GM18508 (cell line): ENCODE measurements around the gene GLRX5.

Experiments used
- ATAC-seq: cut with Tn5 transposase; IDR thresholded peaks from one replicate; pipeline ENCODE4 v1.9.1; 2021; ENCODE audit warnings: moderate number of reproducible peaks; ENCODE audit not compliant: insufficient read depth, unreplicated experiment

GLRX5 gene

DNA sequence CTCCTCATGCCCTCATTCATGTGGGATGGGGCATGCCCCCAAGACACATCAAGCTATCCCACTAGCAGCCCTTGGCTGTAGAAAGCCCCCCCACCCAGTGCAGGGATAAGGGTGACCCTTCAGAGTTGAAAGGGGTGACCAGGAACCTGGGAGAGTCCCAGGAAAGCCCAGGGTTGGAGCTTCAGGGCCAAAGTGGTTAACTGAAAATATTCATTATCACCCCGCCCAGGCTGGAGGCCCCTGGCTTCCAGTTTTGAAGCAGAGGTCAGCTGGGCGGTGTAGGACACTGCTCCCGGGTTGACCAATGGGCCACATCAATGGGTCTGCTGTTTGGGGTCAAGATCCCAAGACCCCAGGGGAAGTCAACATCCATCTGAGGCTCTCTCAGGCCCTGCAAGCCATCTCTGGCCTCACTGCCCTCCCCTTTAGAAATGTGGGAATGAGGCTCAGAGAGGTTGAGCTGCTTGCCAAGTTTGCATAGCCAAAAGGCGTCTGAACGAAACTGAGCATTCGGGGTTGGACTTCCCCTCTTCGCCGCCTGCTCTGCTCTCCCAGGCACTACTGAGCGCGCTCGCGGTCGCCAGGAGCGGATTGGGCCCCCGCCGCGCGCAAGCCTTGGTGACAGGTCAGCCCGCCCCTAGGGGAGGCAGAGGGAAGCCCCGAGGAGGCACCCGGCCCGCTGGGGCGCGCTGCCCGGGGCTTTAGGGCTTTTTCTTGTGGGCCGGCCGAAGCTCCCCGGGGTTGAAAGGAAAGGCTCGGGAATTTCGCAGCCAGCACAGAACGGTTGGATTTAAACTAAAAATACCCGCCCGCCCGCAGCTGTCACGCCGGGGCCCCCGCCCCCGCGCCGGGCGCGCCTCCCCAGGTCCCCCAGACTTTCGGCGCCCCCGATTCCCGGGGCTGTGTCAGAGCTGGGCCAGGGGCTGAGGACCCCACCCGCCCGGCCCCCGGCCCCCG, 19.0 kb upstream of the GLRX5 start:
- peak; percentile 59 for ATAC-seq

DNA sequence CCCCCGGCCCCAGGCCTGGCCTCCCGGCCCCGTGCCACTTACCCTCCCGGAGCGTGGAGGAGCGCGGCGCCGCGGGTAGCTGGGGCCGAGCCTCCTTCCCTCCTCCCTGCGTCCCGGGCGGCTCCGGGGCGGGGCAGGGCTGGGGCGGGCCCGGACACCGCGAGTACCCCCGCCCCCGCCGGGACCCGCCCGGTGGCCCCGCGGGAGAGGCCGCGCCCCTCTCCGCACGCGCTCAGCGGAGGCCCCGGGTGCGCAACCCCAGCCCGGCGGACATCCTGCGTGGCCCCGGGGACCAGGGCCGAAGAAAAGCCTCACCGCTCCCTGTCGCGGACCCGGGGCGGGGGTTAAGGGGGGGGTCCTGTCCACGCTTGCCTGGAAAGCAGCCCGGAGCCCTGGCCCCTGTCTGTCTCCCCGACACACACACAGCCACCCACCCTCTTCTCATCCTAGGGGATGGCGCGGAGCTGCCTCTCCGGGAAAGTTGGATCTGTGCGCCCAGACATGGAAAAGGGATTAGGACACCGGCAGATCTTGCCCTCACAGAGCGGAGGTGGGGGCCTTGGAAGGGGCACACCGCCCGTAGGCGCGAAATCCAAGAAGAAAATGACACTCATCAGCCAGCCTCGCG, 18.2 kb upstream of the GLRX5 start, which contains the start of gene SYNE3:
Gene SYNE3, minus strand, starts transcription at position 97 of the 628 bp plus-strand sequence. CDS start 40,829 bp downstream, outside the sequence.
- ATAC-seq, result no peak

DNA sequence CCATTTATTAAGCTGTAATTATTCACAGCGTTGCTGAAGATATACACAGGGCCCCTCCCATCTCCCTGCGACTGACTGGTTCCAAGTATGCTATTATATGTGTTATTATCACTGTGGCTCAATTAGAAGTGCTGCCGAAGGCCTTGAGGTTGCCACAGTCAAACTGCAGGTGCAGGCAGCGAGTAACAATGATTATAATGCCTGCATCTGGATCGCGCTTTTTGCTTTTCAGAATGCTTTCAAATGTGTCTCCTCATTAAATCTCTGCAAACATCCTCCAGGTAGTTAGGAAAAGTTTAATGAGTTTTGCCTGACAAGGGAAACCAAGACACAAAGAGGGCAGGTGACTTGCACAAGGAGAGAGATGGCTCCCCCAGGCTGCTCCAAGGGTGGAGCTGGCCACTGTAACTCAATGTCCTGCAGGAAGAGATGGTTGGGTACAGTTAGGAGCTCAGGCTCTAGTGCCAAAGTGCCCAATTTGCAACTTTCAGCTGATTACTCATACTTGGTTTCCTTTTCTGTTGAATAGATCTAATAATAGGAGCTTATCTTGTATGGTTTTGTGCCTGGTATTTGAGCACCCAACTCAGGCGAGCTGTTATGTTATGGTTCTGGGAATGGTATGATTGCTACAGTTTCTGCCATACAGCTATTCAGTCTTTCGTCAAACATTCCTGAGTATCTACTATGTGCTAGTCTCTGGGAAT, 16.7 kb upstream of the GLRX5 start:
- ATAC-seq, result peak; percentile 29

DNA sequence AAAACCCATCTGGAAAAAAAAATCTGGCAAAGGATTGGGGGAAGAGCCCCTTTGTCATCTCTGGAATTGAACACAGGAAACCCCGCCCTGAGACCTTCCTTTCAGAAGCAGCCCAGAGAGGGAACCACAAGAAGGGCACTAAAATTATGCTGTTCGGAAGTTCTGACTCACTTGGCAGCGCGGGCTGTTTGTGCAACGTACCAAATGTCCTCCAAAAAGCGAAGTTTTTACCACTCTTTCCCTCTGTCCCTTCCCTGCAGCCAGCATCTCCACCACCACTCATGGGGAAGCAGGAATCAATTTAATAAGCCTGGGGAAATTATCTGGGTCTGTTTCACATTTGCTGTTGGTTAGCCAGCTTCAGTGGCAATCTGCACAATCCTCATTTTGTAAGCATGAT, 15.2 kb upstream of the GLRX5 start:
- no peak for ATAC-seq

DNA sequence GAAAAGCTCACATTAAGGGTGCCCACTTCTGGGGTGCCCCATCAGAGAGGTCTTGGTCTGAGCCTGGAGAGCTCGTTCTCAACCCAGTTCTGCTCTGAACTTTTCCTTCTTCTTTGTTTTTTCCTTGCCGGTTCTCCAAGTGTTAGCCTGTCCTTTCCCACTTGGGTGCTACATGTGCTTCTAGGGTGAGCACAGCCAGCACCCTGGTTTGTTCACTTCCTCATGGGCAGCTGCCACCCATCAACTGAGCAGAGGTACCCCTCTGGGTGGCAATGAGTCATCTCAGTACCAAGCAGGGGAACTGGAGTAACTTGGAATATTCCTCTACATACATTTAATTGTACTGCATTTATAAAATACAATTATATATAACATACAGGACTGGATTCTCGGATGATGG, 14.5 kb upstream of the GLRX5 start:
- no peak for ATAC-seq

DNA sequence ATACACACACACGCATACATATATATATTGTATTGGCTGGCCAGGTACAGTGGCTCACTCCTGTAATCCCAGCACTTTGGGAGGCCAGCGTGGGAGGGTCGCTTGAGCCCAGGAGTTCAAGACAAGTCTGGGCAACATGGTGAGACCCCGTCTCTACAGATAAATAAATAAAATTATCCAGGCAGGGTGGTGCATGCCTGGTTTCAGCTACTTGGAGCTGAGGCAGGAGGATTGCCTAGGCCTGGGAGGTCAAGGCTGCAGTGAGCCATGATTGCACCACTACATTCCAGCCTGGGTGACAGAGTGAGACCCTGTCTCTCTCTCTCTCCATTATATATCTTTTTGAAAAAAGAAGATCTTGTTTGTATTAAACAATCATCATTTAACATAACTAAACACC, 13.8 kb upstream of the GLRX5 start:
- no peak for ATAC-seq

DNA sequence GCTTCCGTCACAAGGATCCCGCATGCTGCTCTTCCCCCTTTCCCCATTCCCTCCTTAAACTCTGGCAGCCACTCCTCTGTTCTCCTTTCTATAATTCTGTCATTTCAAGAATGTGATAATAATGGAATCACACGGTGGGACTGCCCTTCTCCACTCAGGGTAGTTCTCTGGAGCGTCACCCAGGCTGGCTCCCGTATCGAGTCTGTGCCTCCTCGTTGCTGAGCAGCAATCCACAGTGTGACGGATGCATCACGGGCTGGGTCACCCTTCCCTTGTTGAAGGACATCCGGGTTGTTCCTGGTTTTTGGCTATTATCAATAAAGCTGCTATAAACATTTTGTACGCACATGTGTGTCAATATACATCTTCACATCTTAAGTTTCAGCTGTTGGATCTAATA, 12.7 kb upstream of the GLRX5 start:
- ATAC-seq, result no peak

DNA sequence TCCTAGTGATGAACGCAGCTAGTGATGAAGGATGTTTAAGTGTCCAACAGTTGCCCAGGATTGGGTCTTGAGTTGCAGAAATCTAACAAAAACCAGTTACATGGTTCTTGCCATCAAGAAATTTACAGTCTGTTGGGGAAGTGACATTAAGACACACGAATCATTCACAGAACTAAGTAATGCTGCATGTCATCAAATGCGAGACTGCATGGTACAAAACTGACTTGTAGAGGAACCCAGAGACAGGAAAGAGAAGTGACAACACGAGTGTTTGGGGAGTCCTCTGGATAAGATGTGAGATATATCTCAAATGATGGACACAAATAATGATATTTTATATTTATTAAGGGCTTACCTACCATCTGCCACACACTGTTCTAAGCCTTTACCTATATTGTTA, 12.3 kb upstream of the GLRX5 start:
- no peak for ATAC-seq

DNA sequence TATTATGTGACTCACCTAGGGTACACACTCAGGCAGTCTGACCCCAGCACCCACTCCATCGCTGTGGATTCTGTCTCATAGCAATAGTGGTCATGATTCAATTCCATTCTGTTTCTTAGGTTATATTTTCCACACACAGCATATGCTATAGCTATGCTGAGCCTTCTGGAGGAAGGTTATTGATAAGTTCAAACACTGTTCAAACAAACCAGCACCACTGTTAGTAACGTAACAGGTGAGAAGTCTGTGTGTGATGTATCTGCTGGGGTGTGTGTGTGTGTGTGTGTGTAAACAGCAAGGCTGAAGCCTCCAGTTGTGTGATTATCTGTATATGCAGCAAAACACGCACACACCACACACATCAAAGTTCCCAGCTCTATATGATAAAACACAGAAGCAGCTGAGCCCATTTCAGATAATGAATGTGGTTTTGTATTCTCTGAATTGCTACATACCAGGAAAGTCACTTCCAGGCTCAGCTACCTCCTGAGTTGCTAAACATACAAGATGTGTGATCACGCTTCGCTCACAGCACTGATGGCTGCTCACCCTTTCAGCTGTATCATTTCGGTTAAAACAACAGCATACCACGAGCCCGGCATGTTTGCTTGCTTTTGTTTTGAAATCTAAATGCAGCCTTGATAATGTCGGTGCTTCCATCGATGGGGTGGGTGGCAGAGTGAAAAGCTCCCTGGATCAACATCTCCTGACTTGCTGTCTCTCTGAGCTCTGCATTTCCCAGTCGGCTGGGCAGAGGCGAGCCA, 11.6 kb upstream of the GLRX5 start:
- ATAC-seq, result no peak

DNA sequence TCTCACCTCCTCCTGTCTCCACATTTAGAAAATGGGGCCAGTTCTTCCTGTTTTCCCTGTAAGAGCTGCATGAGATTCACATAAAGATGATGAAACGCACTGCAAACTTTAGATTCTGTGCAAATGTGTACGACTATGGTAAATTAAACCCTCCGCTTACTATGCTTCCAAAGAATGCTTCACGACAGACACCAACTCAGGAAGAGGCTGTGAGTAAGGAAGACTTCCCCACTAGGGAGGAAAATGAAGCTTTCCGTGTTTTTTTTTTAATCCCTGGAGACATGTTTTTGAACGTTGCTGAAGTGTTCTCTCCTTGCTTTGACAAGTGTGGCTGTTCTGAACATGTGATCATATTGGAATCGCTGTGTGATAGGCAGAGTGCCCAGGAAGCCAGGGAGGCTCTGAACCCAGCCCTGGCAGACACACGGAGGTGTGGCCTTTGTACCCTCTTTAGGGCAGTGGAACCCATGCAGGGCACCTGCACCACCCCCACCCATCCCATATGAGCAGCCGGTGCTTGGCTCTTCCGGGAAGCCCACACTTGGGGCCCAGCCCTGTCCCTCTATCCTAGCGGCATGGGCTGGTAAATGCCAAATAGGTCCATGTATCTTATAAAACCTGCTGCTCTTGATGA, 10.9 kb upstream of the GLRX5 start:
- no peak for ATAC-seq

DNA sequence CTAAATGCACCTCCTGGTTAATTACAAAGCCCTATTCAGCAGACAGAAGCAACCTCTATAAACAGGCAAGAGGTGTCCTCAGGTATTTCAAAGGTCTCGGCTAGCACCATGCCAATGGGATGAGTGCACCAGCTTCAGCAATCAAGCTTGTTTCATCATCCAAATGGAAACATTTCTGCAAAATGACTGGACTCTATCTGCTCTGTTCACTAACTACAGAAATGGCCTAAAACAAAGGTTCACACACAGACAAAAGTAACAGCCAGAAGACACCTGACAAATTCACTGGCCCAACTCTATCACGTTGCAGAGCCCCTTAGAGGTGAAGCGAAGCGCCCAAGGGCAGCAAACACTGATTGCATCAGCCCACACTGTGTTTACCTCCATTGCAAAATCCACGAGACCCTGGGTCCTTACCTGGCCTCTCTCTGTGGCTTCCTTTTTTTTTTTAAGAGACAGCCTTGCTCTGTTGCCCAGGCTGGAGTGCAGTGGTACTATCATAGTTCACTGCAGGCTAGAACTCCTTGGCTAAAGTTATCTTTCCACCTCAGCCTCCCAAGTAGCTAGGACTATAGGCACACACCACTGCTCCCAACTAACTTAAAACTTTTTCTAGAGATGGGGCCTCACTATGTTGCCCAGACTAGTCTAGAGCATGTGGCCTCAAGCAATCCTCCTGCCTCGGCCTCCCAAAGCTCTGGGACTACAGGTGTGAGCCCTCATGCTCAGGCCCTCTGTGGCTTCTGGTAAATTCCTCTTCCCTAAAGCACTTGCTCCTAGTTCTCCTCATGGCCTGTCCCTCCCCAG, 9.9 kb upstream of the GLRX5 start:
- no peak for ATAC-seq

DNA sequence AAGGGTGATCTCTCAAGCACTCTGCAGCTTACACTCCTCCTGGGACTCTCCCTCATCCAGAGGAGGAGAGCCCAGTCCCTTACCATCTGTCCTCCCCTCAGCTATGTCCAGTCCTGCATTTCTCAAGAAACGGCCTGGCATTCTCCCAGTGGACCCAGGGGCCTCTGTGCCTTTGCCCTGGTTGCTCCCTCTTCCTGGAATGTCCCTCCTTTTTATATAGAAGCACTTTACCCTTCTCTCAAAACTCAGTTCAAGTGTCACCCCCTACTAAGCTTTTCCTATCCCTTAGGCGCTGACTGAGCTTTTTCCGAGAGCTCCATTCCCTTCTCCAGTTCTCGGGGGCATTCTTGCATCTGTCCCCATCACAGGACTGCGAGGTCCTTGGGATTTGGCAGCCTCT, 8.9 kb upstream of the GLRX5 start:
- ATAC-seq, result no peak

DNA sequence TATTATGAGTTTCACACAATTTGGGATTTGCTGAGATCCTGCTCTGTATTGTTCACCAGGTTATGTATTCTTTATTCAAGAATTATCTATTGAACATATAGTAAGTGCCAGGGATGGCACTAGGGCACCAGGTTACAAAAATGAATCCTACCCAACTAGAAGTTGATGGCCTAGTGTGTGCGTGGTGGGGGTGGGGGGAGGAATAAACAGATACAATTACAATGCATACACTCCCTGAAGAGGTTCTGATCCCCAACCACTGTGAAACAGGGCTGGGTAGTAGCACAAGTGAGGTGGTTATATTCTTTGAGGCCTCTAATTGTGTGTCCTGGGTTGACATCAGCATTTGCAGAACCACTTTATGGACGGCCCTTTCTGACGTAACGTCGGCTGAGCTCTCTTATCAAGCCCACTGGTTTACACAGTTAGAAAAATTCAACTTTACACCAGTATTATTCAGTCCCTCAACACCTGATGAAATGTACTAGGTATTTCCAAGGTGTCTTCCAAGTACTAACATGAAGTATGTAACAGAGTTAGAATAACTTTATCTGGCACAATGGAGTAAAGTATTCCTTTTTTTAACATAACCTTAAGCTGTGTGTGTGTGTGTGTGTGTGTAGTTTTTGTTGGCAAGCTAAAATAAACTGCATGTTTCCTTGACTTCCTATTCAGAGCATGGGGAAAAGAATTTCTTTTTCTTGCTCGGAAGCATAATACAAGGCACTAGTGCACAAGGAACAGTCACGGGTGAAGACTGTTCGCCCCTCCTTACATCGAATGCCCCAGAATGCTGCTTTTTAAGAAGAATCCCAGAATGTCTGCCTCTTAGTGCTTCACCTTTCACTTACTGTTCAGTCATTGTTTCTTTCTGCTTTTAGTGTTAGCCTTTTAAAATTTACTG, 8.1 kb upstream of the GLRX5 start:
- ATAC-seq, result no peak

DNA sequence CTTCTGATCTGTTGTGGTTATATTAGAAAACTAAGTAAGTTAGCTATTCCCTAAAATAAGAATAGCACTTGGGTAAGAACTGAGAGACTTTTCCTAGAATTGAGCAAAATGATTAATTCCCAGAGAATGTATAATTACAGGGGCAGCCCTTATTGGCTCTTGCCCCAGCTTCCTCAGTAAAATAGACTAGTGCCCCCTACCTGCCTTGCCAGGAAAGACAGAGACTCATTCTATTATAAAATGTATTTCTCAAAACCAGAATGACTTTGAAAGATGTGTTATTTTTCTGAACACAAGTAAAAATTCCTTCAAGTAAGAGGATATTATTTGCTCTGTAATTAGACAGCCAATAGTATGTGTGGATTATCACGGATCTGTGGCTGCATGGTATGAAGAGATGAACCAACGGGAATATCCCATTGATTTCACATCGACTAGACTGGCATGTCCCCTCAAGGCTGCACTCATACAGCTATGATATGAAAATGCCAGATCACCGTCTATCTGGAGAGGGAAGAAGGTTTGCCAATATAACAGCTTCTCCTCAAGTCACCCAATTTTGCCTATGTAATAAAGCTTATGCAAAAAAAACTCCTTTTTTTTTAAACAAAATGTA, 7.4 kb upstream of the GLRX5 start:
- ATAC-seq, result no peak

DNA sequence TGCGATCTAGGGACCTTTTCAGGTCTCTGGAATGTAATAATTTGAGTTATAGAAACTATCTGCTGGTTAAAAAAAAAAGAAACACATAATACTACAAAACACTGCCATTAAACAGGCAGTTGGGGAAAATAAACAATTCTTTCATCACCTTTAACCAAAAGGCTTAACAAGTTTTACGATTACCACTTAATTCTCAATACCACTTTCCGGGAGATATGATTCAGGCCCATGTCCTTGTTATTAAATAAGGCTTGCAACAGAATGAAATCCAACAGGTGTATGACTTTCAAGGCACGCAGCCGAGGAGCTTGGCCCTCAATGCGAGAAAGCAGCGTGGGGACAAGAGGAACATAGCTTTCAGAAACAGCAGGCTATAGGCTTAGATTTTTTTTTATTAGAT, 5.6 kb upstream of the GLRX5 start:
- no peak for ATAC-seq

DNA sequence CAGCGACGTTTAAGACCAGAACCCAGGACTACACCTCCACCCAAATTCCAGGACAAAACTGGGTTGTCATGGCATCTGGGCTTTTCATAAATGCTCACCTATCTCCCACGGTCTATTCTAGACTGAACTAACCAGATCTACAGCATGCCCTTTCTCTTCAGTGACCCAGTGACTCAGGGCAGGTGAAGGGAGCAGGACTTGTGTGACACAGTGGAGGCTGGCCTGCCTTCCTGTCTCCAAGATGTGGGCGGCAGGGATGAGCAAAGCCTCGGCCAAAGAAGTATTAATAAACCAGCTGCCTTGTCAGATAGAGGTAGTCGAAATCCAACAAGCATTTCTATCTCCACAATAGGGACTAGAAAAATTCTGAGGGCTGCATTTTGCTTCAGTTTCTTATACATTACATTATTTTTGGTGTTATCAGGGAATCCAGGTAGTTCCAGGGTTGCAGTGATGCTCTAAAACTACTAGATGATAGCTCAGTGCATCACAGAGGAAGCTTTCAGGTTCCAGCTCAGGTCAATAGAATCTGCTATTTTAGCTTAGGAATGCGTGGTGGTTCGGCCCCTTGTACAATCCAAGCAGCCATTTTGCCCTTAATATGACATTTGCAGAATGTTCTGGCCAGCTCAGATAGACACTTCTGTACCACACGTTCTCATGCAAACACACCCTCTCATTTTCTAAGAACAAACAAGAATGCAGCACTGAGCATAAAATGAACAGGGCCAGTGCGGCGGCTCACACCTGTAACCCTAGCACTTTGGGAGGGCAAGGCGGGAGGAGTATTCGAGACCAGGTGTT, 4.2 kb upstream of the GLRX5 start:
- no peak for ATAC-seq

DNA sequence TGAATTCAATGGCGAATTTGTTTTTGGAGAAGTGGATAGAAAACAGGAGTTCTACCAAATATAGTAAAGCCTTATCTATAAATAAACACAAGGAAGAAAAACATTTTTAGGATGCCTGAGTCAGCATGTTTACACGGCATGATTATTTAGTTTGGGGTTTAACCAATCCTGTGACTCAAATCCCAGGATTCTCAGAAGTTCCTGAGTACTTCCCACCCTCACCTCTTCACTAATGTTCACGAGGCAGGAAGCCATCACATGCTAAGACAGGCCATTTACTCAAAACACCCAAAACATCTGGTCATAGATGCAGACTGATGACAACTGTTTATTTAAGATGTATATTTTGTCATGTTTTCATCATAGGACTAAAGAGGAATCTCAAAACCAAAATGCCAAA, 3.4 kb upstream of the GLRX5 start:
- ATAC-seq, result no peak
